Measurements from ENCODE around the gene IRX5.

DNA sequence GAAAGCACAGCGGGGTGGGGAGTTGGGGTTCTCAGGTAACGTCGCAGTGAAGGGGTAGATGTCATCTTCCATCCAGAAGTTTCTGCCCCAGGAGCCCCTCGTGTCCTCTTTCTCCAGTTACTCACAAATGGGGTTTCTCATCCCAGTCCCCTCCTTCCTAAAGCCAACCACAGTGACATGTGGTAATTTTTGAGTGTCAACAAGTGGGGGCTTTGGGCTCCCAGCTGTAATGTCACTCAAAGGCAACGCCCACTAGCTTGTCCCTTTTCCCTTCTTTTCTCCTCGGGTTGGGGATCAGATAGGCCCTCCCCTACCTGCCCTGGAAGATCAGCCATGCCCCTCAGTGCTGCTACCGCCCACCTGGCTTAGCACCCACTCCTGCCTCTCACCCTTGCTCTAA lies 14.4 kb downstream of the IRX5 start:
- TF ChIP-seq, protein P1, sequence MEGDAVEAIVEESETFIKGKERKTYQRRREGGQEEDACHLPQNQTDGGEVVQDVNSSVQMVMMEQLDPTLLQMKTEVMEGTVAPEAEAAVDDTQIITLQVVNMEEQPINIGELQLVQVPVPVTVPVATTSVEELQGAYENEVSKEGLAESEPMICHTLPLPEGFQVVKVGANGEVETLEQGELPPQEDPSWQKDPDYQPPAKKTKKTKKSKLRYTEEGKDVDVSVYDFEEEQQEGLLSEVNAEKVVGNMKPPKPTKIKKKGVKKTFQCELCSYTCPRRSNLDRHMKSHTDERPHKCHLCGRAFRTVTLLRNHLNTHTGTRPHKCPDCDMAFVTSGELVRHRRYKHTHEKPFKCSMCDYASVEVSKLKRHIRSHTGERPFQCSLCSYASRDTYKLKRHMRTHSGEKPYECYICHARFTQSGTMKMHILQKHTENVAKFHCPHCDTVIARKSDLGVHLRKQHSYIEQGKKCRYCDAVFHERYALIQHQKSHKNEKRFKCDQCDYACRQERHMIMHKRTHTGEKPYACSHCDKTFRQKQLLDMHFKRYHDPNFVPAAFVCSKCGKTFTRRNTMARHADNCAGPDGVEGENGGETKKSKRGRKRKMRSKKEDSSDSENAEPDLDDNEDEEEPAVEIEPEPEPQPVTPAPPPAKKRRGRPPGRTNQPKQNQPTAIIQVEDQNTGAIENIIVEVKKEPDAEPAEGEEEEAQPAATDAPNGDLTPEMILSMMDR (IDR thresholded peaks at IDR 0.05) = no peak
- TF ChIP-seq POLR2A (IDR thresholded peaks at IDR 0.05) = no peak
